ENCODE measurements around the gene ZNF618.

DNA sequence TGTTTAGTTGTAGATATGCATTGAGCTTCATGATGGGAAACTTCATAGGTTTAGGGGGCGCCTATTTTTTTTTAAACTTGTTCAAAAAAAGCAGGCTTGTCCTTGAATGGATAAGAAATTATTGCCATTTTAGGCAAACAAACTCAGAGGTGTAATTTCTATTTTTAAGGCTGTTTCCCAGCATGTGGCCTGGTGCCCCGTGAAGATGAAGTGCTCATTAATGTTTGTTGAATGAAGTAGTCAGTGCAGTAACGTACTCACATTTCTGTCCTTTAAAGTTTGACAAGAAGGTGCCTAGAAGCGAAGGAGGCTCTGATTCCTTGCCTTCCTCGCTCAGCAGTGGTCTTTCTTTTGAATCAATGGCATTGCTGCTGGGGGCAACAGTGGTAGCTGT is 54.3 kb downstream of the ZNF618 start:
- TF ChIP-seq, protein P1, sequence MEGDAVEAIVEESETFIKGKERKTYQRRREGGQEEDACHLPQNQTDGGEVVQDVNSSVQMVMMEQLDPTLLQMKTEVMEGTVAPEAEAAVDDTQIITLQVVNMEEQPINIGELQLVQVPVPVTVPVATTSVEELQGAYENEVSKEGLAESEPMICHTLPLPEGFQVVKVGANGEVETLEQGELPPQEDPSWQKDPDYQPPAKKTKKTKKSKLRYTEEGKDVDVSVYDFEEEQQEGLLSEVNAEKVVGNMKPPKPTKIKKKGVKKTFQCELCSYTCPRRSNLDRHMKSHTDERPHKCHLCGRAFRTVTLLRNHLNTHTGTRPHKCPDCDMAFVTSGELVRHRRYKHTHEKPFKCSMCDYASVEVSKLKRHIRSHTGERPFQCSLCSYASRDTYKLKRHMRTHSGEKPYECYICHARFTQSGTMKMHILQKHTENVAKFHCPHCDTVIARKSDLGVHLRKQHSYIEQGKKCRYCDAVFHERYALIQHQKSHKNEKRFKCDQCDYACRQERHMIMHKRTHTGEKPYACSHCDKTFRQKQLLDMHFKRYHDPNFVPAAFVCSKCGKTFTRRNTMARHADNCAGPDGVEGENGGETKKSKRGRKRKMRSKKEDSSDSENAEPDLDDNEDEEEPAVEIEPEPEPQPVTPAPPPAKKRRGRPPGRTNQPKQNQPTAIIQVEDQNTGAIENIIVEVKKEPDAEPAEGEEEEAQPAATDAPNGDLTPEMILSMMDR (IDR thresholded peaks at IDR 0.05; ENCODE audit: low read depth, low read length, poor library complexity, severe bottlenecking): no peak
- no peak for TF ChIP-seq EZH2phosphoT487 (IDR thresholded peaks at IDR 0.05; ENCODE audit: borderline replicate concordance, low read length)
